Skin epidermis (tissue), 12 donors: ENCODE measurements around the gene CITED2.
"Not testable (repeated sequence)": the region's sequence is repeated elsewhere in the genome, so short reads cannot be mapped to it uniquely, and the experiment has no call there.

Experiments
- H3K27ac ChIP-seq, 21 experiments: fragments of 200-600 bp; sonication (generic) in 11 of 21; one replicate each; pipeline ENCODE4 v1.5.0; 2020; ENCODE audit warnings: mild to moderate bottlenecking in 3 of 21, inconsistent platforms in 2 of 21, moderate library complexity in 2 of 21
- H3K4me3 ChIP-seq, 7 experiments: fragments of 200-600 bp; sonication (generic) in 2 of 7; one replicate each; pipeline ENCODE4 v1.5.0; 2020; ENCODE audit warnings: inconsistent platforms in 2 of 7, mild to moderate bottlenecking in 2 of 7, moderate library complexity in 1 of 7

Gene CITED2, protein sequence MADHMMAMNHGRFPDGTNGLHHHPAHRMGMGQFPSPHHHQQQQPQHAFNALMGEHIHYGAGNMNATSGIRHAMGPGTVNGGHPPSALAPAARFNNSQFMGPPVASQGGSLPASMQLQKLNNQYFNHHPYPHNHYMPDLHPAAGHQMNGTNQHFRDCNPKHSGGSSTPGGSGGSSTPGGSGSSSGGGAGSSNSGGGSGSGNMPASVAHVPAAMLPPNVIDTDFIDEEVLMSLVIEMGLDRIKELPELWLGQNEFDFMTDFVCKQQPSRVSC

DNA sequence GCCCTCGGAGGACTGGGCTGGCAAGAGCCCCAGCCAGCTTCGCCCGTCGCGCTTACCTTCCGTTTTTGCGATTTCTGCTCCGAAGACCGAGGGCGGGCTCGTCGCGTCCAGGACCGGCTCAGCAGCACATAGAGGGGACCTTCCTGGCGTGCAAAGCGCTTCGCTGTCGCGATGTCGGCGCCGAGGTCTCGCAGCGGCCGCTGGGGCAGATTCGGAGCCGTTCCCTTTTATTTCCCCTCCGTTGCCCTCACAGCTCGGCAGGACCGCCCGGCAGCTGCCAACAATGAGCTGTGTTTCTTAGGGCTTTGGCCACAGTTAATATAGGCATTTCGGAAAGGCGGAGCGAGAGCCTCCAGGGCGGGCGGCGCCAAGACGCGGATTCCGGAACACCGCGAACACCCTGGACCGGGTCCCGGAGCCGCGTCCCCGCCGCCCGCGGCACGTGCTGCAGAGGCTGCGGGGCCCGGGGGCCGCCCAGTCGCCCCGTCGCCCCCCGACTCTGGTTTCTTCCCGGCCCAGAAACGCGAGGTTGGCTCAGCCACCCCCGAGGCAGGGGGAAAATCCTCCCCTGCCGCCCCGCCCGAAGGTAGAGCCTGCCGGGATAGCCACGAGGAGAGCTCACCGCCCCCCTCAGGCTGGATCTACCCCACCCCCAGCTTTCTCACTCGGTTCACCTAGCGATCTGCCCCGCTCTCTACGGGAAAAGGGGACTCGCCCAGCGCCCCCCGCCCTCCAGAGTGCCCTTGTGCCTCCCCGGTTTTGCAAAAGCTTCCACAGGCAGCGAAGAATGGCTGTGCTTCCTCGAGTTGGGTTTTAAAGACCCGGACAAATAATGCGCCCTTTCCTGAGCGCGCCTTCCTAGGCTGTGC, at the start of gene CITED2:
Gene CITED2 (minus strand): TSS at position 292 of the 869 bp plus-strand sequence. CDS start 704 bp downstream, outside the sequence.
- Histone ChIP-seq H3K4me3 (peak within 1 kb of the TSS; percentile 68 to 99 (median 79)), H3K27ac (peak within 1 kb of the TSS; percentile 89 to 99 (median 97))

DNA sequence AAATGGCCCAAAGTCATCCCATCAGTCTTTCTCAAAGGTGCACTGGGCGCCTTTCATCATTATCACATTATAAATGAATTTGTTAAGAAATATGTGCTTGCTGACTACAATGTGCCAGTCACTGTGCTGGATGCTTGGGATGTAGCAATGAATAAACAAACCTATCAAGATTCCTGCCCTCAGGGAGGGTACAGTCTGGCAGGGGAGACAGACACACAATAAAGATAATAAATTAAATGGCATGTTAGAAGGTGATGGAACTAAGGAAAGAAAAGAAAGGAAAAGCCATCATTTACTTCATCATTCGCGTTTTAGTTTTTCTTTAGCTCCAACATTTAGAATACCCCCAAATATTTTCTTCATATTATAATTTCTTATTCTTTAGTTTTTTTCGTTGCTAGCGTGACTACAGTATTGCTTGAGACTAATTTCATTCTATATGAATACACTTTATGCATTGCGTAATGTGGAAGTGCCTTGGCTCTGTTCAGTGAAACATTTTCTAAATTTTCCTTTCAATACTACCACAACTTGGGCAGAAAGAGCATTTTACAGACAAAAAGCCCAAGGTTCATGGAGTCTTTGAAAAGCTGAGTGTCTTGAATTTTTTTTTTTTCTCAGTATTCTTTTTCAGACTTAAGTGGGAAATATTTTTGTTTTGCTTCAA, 48.7 kb upstream of the CITED2 start:
- H3K27ac ChIP-seq, result no peak overlapping the region
- H3K4me3 ChIP-seq, result no peak overlapping the region

DNA sequence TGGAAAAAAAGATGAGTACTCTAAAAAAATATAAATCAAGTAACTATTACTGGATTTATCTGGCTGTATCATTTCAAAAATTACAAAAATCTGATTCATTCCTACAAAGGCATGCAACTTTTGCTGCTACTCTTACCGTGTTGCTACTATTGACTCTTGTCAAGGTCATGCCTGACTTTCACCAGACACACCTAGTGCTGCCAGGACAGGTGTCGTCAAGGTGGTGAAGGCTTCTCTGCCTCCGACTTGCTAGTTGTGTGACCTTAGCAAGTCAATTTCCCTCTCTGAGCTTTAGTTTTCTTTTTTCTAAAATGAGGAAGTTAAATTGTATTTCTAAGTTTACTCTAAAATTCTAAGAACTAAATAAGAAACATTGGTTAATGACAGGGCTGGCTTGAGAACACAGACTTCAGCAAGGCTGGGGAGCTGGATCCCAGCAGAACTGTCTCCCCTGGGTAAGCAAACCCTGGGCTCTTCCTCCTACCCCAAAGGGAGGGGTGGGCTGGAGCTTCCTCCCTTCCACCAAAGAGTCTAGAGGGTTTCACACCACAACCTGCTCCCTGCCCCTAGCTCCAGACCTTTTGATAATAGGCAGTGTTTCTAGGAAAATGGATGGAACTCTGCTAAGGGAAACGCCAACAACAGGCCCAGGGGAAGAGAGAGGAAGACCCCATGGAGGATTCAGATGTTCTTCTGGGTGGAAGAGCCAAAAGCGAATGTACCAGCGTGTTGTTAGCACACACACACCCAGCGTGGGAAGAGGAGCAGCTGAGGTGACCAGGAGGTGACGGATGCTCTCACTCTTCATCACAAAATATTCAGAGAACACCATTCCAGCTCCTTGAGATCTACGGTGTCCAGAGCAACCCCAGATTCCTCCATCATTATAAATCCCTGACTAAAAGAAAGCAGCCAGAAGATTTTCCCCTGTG, 47.9 kb upstream of the CITED2 start:
- Histone ChIP-seq H3K4me3 (no peak overlapping the region), H3K27ac (no peak overlapping the region)

DNA sequence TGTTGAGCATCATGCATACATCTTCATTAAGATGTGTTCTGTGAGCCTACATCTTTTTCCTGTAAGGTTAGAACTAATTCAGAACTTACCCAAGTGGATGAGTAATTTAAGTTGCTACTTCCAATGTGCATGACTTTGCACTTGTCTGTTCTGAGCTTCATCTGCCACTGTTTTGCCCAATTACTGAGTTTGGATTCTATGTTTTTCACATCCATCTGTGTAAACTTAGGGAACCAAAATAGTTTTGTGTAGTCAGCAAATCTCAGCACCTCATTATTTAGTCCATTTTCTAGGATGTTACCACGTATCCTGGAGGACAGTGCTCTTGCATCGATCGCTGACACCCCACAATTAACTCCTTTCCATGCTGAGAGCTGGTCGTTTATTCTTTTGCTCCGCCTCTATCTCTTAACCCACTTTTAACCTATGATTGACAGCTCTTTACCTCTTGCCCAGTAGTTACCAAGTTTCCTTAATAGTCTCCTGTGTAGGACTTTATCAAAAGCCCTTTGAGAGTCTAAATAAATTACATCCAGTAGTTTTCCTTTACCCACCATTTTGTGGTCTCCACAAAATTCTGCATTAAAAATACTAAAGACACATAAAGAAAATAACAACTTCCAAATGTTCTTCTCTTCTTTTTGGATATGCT, 44.2 kb upstream of the CITED2 start:
- Histone ChIP-seq H3K27ac (no peak overlapping the region), H3K4me3 (no peak overlapping the region)

DNA sequence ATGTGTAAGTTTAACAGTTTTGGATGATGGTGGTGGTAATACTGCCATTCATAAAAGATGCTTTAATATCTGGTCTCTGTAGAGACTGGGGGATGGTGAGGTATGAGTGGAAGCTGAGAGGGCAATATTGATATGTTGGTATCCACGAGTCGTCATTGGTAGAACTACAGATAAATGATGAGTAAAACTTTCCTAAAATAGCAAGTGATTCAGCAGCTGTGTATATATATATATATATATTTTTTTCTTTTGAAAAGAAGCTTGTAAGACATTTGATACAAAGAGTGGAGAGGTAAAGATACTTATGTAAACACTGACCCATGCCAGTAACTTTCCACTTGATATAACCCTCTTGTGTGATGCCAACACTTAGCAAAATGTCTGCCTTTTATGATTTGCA, 41.7 kb upstream of the CITED2 start:
- H3K27ac ChIP-seq, result no peak overlapping the region

DNA sequence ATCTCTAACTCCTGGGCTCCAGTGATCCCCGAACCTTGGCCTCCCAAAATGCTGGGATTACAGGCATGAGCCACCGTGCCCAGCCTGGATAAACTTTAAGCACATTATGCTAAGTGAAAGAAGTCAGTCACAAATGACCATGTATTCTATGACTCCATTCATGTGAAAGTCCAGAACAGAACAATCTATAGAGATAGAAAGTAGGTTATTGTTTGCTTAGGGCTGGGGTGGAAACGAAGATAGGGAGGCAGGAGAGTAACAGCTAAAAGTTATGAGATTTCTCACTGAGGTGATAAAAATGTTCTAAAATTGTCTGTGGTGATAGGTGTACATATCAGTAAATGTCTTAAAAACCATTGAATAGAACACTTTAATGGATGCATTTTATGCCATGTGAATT, 40.9 kb upstream of the CITED2 start:
- Histone ChIP-seq H3K27ac (no peak overlapping the region), H3K4me3 (no peak overlapping the region)

More for the DNA sequence above, 41.7 kb upstream of the CITED2 start:
- H3K4me3 ChIP-seq, result no peak overlapping the region

DNA sequence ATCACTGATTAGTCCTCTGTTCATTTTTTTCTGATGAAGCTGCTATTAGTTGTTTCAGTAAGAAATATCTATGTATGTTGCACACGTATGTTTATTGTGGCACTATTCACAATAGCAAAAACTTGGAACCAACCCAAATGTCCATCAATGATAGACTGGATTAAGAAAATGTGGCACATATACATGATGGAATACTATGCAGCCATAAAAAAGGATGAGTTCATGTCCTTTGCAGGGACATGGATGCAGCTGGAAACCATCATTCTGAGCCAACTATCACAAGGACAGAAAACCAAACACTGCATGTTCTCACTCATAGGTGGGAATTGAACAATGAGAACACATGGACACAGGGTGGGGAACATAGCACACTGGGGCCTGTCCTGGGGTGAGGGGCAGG, 37.7 kb upstream of the CITED2 start:
- H3K27ac ChIP-seq, H3K4me3 ChIP-seq: not testable (repeated sequence)

DNA sequence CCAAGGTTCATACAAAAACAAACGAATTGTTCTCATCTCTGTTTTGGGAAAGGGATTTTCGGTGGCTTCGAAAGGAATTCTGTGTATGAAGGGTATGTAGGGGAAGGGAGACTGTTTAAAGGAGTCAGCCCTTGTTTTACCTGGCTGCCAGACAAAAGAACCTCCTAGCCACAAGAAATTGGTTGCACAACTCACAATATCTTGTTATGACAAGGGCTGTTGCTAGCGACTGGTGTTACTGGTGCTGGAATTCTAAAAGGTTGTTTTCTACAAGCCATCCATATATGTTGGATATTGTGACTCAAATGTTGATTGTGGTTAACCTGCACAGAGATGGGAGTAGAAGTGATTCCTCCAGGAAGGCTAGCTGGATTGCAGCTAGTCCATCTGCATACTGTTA, 34.6 kb upstream of the CITED2 start:
- H3K27ac ChIP-seq, result peak overlapping the region in 1 of 21 experiments; percentile 11

DNA sequence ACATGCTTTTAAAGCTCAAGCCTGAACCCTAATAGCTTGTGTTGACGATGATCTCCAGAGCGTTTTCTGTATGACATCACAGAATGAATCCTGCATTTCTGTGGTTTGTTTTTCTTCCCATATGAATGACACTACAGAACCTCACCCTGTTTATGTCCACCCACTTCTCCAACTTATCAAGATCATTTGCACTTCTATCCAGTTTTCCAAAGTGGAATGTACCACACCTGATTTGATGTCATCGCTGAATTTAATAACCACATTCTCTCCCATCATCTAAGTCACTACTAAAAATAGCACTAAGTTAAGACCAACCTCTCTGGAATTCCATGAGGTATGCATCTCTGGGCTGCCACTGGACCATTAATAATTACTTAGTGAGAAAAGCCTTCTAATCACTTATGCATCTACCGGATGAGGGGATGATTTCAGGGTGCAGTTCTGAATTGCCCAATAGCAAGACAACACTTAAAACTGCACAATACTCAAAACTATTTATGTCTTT, 33.3 kb upstream of the CITED2 start:
- Histone ChIP-seq H3K4me3 (no peak overlapping the region), H3K27ac (peak overlapping the region in 5 of 21 experiments; percentile 9 to 43 (median 28))

More for the DNA sequence above, 34.6 kb upstream of the CITED2 start:
- no peak overlapping the region for H3K4me3 ChIP-seq

DNA sequence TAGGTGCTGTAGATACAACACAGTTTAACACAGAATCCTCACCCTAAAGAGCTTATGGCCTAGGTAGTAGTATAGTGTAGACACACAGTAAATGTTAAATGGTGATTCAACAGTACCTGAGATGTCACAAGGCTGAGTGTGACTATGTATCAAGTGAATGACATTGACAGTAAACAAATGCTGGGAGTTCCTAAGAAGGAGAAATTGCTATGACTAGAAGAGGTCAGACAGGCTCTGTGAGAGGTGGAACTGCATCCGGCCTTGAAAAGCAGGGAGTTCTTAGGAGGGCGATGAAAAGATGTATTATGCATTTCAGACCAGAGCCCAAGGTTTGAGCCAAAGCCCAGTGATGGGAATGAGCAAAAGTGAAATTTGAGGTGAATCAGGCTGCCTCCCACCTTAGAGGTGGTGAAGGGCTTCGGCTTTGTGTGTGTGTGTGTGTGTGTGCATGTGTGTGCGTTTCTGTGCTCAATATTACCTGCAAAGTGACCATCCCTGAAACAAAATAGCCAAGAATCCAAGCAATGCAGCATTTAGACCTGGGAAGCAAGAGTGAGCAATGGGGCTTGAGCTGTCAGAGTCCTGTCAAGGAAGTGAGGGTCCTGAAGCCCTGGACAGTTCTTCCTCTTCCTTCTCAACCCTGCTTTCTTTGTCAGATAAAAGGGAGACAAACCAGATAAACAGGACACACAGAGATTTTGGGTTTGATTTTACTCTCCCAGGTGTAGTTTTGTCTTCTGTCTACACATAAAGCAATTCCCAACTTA, 32.3 kb upstream of the CITED2 start:
- H3K27ac ChIP-seq, result peak overlapping the region in 11 of 21 experiments; percentile 20 to 43 (median 27)

DNA sequence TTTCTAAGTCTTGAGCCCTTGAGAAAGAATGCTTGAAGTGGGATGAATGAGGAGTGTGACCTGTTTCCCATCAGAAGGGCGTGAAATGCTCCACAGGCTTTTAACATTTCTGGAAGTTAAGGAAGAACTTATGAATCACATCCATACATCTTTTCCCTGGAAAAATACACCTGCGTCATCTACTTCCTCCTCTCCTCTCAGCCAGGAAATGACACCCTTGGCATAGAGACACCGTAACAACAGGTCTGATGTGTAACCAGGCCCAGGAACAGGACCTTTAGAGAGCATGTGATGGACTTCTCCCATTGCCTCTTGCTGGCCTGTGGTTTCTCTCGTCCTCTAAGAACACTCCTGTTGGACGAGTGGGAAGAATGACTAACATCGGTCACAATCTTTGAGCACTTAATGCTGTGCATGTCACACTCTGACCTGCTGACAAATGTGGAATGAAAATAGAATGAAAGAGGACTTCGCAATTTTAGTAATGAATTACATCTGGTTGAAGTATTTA, 28.5 kb upstream of the CITED2 start:
- Histone ChIP-seq H3K4me3 (no peak overlapping the region), H3K27ac (peak overlapping the region in 1 of 21 experiments; percentile 61)

More for the DNA sequence above, 32.3 kb upstream of the CITED2 start:
- H3K4me3 ChIP-seq, result no peak overlapping the region

DNA sequence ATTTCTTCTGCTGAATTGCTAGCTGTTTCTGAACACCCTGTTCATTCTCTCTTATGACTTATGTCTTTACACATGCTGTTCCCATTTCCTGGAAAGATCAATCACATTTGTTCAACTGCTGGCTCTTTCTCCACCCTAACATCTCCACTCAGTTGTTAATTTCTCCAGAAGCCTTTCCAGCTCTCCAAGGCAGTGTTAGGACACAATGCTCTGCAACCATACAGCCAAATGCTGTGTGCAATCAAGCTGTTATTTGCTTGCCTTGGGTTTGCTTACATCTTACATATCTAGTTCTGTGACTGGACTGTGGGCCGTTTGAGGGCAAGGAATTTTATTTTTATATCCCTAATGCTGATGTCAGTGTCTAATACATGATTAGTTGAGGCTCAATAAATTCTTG, 24.2 kb upstream of the CITED2 start:
- no peak overlapping the region for H3K27ac ChIP-seq
- no peak overlapping the region for H3K4me3 ChIP-seq

DNA sequence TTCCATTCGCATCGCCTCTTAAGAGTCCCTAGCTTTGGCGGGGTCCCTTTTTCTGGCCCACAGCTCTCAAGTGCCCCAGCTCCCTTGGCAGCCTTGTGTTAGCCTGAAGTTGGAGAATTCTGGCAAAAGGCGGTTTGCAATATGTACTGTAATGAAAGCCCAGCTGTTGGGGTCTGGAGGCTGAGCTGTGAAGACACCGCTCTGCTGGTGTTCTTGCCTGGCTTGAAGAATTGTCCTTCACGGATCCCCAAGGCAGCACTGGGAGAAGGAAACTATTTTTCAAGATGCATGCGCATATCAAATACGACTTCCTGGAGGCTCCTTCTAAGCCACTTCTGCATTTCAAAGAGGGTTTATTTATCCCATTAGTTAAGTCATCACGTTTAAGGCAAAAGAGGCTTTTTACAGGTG, 21.4 kb upstream of the CITED2 start:
- H3K4me3 ChIP-seq, result no peak overlapping the region
- H3K27ac ChIP-seq, result no peak overlapping the region

DNA sequence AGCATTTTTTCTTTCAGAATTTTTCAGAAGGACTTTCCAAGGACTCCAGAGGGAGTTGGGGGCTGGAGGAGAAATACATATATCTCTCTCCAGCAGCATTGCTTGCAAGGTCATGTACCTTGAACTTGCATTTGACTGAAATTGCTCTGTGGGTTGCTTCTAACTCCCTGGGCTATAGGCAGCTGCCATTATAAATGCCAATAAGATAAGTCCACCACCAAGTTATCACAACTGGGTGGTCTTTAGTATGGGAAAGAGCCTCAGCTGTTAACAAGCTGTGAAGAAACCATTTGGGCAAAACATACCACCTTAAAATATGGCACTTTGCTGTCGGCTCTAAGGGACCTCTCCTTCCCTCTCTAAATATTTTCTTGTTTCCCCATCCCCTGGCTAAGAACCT, 20.9 kb upstream of the CITED2 start:
- H3K4me3 ChIP-seq, result no peak overlapping the region
- H3K27ac ChIP-seq, result no peak overlapping the region

DNA sequence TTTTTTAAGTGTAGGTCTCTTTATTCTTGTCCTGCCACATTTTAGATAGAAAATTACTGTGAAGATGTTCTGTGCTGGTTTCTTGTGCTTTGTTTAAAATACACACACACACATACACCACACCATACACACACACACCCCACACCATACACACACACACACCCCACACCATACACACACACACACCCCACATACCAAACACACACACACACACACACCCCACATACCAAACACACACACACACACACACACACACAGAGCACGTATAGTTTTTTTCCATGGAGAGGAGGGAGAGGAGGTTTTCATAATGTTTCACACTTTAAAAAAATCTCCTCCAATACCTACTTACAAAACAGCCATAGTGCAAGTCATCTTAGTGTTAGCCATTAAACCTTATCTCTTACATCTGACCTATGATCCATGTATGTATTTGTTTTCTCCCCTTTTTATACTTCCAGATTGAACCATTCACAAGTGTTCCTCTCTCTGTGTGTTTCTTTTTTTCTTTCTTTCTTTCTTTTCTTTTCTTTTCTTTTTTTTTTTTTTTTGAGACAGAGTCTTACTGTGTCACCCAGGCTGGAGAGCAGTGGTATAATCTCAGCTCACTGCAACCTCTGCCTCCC, 19.7 kb upstream of the CITED2 start:
- Histone ChIP-seq H3K27ac (no peak overlapping the region), H3K4me3 (no peak overlapping the region)

DNA sequence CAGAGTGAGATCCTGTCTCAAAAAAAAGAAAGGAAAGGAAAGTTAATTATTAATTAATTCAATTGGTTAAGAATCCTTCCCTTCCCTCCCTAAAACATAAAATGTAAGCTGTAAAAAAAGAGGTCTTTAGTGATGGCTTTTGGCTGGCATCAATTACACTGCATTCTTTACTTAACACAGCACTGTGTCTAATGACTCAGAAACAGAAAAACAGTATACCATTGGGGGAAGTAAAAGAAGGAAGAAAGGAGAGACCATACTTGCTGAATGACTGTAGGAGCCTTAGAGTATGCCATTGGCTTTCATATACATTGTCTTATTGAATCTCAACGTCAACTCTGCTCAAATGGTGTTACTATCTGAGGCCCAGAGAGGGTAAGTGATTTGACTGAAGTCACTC, 18.3 kb upstream of the CITED2 start:
- Histone ChIP-seq H3K4me3 (no peak overlapping the region), H3K27ac (no peak overlapping the region)

DNA sequence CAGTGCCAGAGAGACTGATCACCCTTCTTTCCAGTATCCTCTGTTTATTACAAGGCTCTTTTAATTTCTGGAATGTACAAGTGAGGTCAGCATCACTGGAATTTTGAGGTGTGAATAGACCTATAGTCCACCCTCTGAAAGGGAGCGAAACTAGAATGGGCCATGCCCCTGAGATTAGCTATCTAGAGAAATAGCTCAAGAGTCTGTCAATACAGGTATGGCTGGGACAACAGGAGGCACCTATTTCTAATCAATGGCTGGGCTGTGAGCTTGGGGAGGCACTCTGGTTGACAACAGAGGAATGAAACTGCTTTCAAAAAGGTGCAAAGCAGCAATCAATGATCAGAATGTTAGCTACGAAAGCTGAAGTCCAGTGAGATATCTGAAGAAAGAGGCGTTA, 17.3 kb upstream of the CITED2 start:
- Histone ChIP-seq H3K4me3 (no peak overlapping the region), H3K27ac (no peak overlapping the region)
